GM12878 (cell line): ENCODE measurements around the gene HIP1. TPM values are rescaled to one million over a fixed set of nuclear protein-coding genes. Genes with fewer than 3 reads are reported as not detected.

ENCODE experiments used
- ATAC-seq: fragments of 200-7000 bp; cut with Tn5 transposase; 3 replicates; pipeline ENCODE4 v1.9.1; 2020; ENCODE audit warnings: mild to moderate bottlenecking, moderate library complexity
- BruUV-seq: library from RNA; stranded (reverse); fragments of 400-500 nt; replicated peaks from 2 replicates; lab custom pipeline; 2021; lab: Mats Ljungman, UMichigan
- CTCF ChIA-PET: fragments of 300-600 bp; sonication (Branson Sonifier 250); formaldehyde crosslinking; extraction: SDS; loops from one replicate; lab custom pipeline; 2021; ENCODE audit warnings: inconsistent platforms; lab: Yijun Ruan, JAX
- POLR2A ChIA-PET: fragments of 350-600 bp; formaldehyde crosslinking; extraction: SDS; loops from one replicate; lab custom pipeline; 2021; ENCODE audit warnings: inconsistent platforms; lab: Charles Lee
- RAD21 ChIA-PET: fragments of 300-600 bp; sonication (Branson Sonifier 250); formaldehyde crosslinking; loops from one replicate; lab custom pipeline; 2023; ENCODE audit warnings: antibody characterized with exemption; ENCODE audit not compliant: unreplicated experiment; lab: Charles Lee
- SMC1A ChIA-PET: fragments of 300-600 bp; sonication (Branson Sonifier 250); formaldehyde crosslinking; loops from one replicate; lab custom pipeline; 2023; ENCODE audit not compliant: unreplicated experiment, uncharacterized antibody; lab: Charles Lee
- DNase-seq: peaks from one replicate; pipeline ENCODE4 v3.0.0-alpha.2; 2011; ENCODE audit warnings: low read depth, low spot score
- FAIRE-seq: peaks from 3 replicates; lab custom pipeline; 2011; peaks lifted over from hg19 to GRCh38; lab: Jason Lieb, UNC
- H2AFZ ChIP-seq: 2 replicates; pipeline ENCODE4 v1.6.0; 2011; ENCODE audit warnings: low read depth, low read length, control low read depth; ENCODE audit not compliant: control insufficient read depth
- H3K27ac ChIP-seq: 2 replicates; pipeline ENCODE4 v1.5.1; 2011; ENCODE audit warnings: control low read depth; ENCODE audit not compliant: control insufficient read depth, insufficient read depth
- H3K27me3 ChIP-seq, 2 experiments: replicated peaks in 1 of 2; 2 replicates each; pipeline versions ENCODE4 v1.6.0 to v1.6.1; 2011; ENCODE audit warnings: low read length in 1 of 2; ENCODE audit not compliant: control insufficient read depth in 2 of 2, insufficient read depth in 2 of 2
- H3K36me3 ChIP-seq, 2 experiments: 2 replicates each; pipeline ENCODE4 v1.5.1; 2011; ENCODE audit warnings: low read length in 1 of 2; ENCODE audit not compliant: control insufficient read depth in 2 of 2, insufficient read depth in 2 of 2
- H3K4me1 ChIP-seq: 2 replicates; pipeline ENCODE4 v1.6.1; 2011; ENCODE audit warnings: mild to moderate bottlenecking, low read length, moderate library complexity, mixed read lengths; ENCODE audit not compliant: control insufficient read depth, insufficient read depth
- H3K4me2 ChIP-seq: 2 replicates; pipeline ENCODE4 v1.6.0; 2011; ENCODE audit warnings: control low read depth; ENCODE audit not compliant: control insufficient read depth, insufficient read depth
- H3K4me3 ChIP-seq: fragments of 200-600 bp; sonication (generic); 2 replicates; pipeline ENCODE4 v1.5.1; 2016
- H3K79me2 ChIP-seq: 2 replicates; pipeline ENCODE4 v1.6.0; 2011; ENCODE audit warnings: low read length; ENCODE audit not compliant: control insufficient read depth, insufficient read depth
- H3K9ac ChIP-seq: 2 replicates; pipeline ENCODE4 v1.8.0; 2011; ENCODE audit warnings: low read length, control low read depth, mixed read lengths; ENCODE audit not compliant: control insufficient read depth, insufficient read depth
- H3K9me3 ChIP-seq: replicated peaks from 3 replicates; pipeline ENCODE4 v1.5.1; 2011; ENCODE audit warnings: mild to moderate bottlenecking, low read length; ENCODE audit not compliant: control insufficient read depth, insufficient read depth
- H4K20me1 ChIP-seq: 2 replicates; pipeline ENCODE4 v1.6.0; 2011; ENCODE audit not compliant: control insufficient read depth, insufficient read depth
- CBX5 ChIP-seq: sonication (generic); IDR thresholded peaks from 2 replicates; pipeline ENCODE4 v1.6.1; 2016; ENCODE audit warnings: low read depth, moderate library complexity, mild to moderate bottlenecking, inconsistent platforms
- CHD1 ChIP-seq: IDR thresholded peaks from 2 replicates; pipeline ENCODE4 v1.6.1; 2012; ENCODE audit warnings: low read depth, low read length, improper control_type of control experiment
- EGR1 ChIP-seq, 2 experiments: IDR thresholded peaks; 1 replicate in 1 of 2; 2 replicates in 1 of 2; pipeline ENCODE4 v1.6.1; 2011 to 2012; ENCODE audit warnings: low read depth in 2 of 2, low read length in 2 of 2, borderline replicate concordance in 1 of 2, mild to moderate bottlenecking in 1 of 2, moderate library complexity in 1 of 2
- GATAD2B ChIP-seq: fragments of 450-650 bp; conservative IDR thresholded peaks from 2 replicates; pipeline ENCODE4 v1.6.1; 2017; ENCODE audit warnings: low read depth, mild to moderate bottlenecking, moderate library complexity
- HCFC1 ChIP-seq: fragments of 150-350 bp; IDR thresholded peaks from 2 replicates; pipeline ENCODE4 v1.6.1; 2014; ENCODE audit warnings: low read length
- HDAC2 ChIP-seq: fragments of 200-600 bp; sonication (generic); IDR thresholded peaks from 2 replicates; pipeline ENCODE4 v1.6.1; 2017
- MTA2 ChIP-seq: fragments of 450-650 bp; IDR thresholded peaks from 2 replicates; pipeline ENCODE4 v1.6.1; 2016; ENCODE audit warnings: low read depth, mild to moderate bottlenecking, moderate library complexity
- PBX3 ChIP-seq: IDR thresholded peaks from 2 replicates; pipeline ENCODE4 v1.6.1; 2011; ENCODE audit warnings: mild to moderate bottlenecking, low read depth, low read length, moderate library complexity; ENCODE audit not compliant: insufficient replicate concordance
- REST ChIP-seq: IDR thresholded peaks from 2 replicates; pipeline ENCODE4 v1.6.1; 2012; ENCODE audit warnings: mild to moderate bottlenecking, low read depth, low read length
- RFX5 ChIP-seq: IDR thresholded peaks from 2 replicates; pipeline ENCODE4 v1.6.1; 2011; ENCODE audit warnings: low read depth, low read length, improper control_type of control experiment
- RUNX3 ChIP-seq: IDR thresholded peaks from 2 replicates; pipeline ENCODE4 v1.6.1; 2012; ENCODE audit warnings: low read length, inconsistent platforms
- SIN3A ChIP-seq: IDR thresholded peaks from 2 replicates; pipeline ENCODE4 v1.6.1; 2012; ENCODE audit warnings: low read depth, low read length, improper control_type of control experiment
- SMARCA5 ChIP-seq: fragments of 450-650 bp; IDR thresholded peaks from 2 replicates; pipeline ENCODE4 v1.6.1; 2017; ENCODE audit warnings: mild to moderate bottlenecking
- SREBF2 ChIP-seq: IDR thresholded peaks from 2 replicates; pipeline ENCODE4 v1.6.1; 2012; ENCODE audit warnings: mild to moderate bottlenecking, low read length
- ZBTB33 ChIP-seq: fragments of 450-650 bp; IDR thresholded peaks from 2 replicates; pipeline ENCODE4 v1.6.1; 2017; ENCODE audit warnings: mild to moderate bottlenecking
- WGBS: methylation state at CpG from one replicate; pipeline ENCODE4 v1.1.6; 2016; ENCODE audit warnings: low lambda C conversion rate; ENCODE audit not compliant: insufficient replicate concordance, insufficient coverage; ENCODE audit errors: missing lambda C conversion rate; 5-methylcytosine and 5-hydroxymethylcytosine counted together
- in situ Hi-C: fragments of 300-500 bp; cut with MboI; formaldehyde crosslinking; loops from 9 replicates; pipeline ENCODE4 v1.14.3; 2018; ENCODE audit warnings: mixed read lengths
- intact Hi-C: fragments of 100-400 bp; cut with micrococcal nuclease; formaldehyde crosslinking; loops from one replicate; pipeline ENCODE4 v1.14.2; 2022; ENCODE audit not compliant: unreplicated experiment
- polyA plus RNA-seq, 11 experiments: library from polyadenylated mRNA; depleted of rRNA in 4 of 11; unstranded in 6 of 11; stranded (reverse) in 5 of 11; fragments of >200 nt; fragmentation: Nextera tagmentation in 4 of 11; fragmentation: Illumina TruSeq in 1 of 11; extraction: Ambion mirVana in 4 of 11; extraction: Trizol in 1 of 11; gene quantifications; 1 replicate in 1 of 11; 2 replicates in 10 of 11; pipeline versions ENCODE4 v1.2.1 to v1.2.3, GENCODE V29; 2011 to 2016; ENCODE audit warnings: inconsistent platforms in 2 of 11, missing spikeins in 2 of 11, low read depth in 1 of 11
- total RNA-seq, 4 experiments: library from RNA; depleted of rRNA in 3 of 4; stranded (reverse); fragments of >200 nt in 3 of 4; fragmentation: Illumina TruSeq in 1 of 4; extraction: Trizol in 1 of 4; gene quantifications; 2 replicates each; pipeline versions ENCODE4 v1.2.1 to v1.2.3, GENCODE V29; 2013 to 2021

Gene HIP1
- total and polyA plus RNA-seq, 10 of the 15 experiments (the other 5 are each of a cell fraction or from before 2014, with no cell fraction given) = 1.2 to 9.7 (median 3.2) TPM

DNA sequence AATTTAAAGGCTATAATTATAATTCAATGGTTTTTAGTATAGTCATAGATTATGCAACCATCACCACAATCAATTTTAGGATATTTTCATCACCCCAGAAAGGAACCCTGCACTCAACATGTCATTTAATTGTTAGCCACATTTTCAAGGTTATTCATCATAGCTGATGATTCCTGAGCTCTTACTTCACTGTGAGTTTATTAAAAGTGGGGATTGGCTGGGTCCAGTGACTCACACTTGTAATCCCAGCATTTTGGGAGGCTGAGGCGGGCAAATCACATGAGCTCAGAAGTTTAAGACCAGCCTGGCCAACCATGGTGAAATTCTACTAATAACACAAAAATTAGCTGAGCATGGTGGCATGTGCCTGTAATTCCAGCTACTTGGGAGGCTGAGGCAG, 32.5 kb upstream of the HIP1 start:
- CTCF ChIA-PET = interaction anchor here (1.5 kb wide), 1 partner anchor 9 kb away, joined by 3 read pairs; no protein-coding TSS in a partner anchor
- ATAC-seq = no peak
- Histone ChIP-seq H3K27me3 (no peaks in the 10 kb centered on the region), H3K9ac (no peak overlapping the region)
- TF ChIP-seq CBX5 (no peak), SREBF2 (no peak), SMARCA5 (no peak), SIN3A (no peak), ZBTB33 (no peak), RUNX3 (no peak), REST (no peak), PBX3 (no peak), GATAD2B (no peak), RFX5 (no peak), CHD1 (no peak), HDAC2 (no peak), MTA2 (no peak), EGR1 (IDR thresholded peaks at IDR 0.05; ENCODE audit: borderline replicate concordance in 1 of 2, low read depth in 2 of 2, low read length in 2 of 2) (no peak), HCFC1 (no peak)
- TF ChIP-seq, all 136 proteins: peak for 0
- in situ Hi-C loops (loop anchor here (25.0 kb wide), 1 partner anchor 709 kb away; the partner anchor contains the start of gene RCC1L), intact Hi-C loops (loop anchor here (10.0 kb wide), 1 partner anchor 244 kb away; no protein-coding TSS in a partner anchor)
- H3K9me3 ChIP-seq = no peaks in the 10 kb centered on the region
- WGBS = 88% methylated on average over 1 of the region's 1 CpG
- FAIRE-seq (no peak), DNase-seq (no peak)
- H3K4me3 ChIP-seq = no peak overlapping the region
- H3K4me1 ChIP-seq = no peaks in the 10 kb centered on the region
- SMC1A ChIA-PET = interaction anchor here (1.3 kb wide), 1 partner anchor 9 kb away, joined by 5 read pairs; no protein-coding TSS in a partner anchor
- H2AFZ ChIP-seq = no peak overlapping the region
- RAD21 ChIA-PET = no interaction called here
- H4K20me1 ChIP-seq = no peaks in the 10 kb centered on the region
- no peak overlapping the region for H3K4me2 ChIP-seq
- no peaks in the 10 kb centered on the region for H3K79me2 ChIP-seq
- no peak overlapping the region for H3K27ac ChIP-seq
- H3K36me3 ChIP-seq = no peaks in the 10 kb centered on the region
- no TSS peak for BruUV-seq
- POLR2A ChIA-PET = no interaction called here
